Neural progenitor cell (in vitro differentiated cells): Measurements from ENCODE around the gene TSPAN3.

Experiments used
- CTCF ChIP-seq: fragments of 200-600 bp; sonication (generic); IDR thresholded peaks from 2 replicates; pipeline ENCODE4 v1.5.1; 2017; ENCODE audit warnings: antibody characterized with exemption, mild to moderate bottlenecking
- EZH2 ChIP-seq: fragments of 200-600 bp; sonication (generic); IDR thresholded peaks from 2 replicates; pipeline ENCODE4 v1.6.1; 2017; ENCODE audit warnings: antibody characterized with exemption, mild to moderate bottlenecking, moderate library complexity

GRCh38 chr15:77097921-77098320 is 27.0 kb upstream of the TSPAN3 start:
- TF ChIP-seq CTCF, result no peak
- no peak for TF ChIP-seq EZH2
